LHCN-M2 (cell line): ENCODE data around the gene MACROD2. TPM values are rescaled to one million over a fixed set of nuclear protein-coding genes. Genes with fewer than 3 reads are reported as not detected.
"Not testable (repeated sequence)": the region's sequence is repeated elsewhere in the genome, so short reads cannot be mapped to it uniquely, and the experiment has no call there.

Experiments
- DNase-seq: peaks from one replicate; pipeline ENCODE4 v3.0.0-alpha.2; 2012; ENCODE audit warnings: low read depth
- total RNA-seq: library from RNA; depleted of rRNA; stranded (reverse); fragments of >200 nt; gene quantifications from 2 replicates; pipeline ENCODE4 v1.2.3, GENCODE V29; 2014

The MACROD2 gene
- total RNA-seq, 1 experiment from 2014 or later = 1.1 TPM

GRCh38 chr20:14467104-14467827 lies 471.9 kb downstream of the MACROD2 start:
- not testable (repeated sequence) for DNase-seq

- DNase-seq = no peak
Measured at GRCh38 chr20:14470231-14470899, 475.0 kb downstream of the MACROD2 start.

- DNase-seq = no peak
Measured at GRCh38 chr20:14470977-14471661, 475.8 kb downstream of the MACROD2 start.

DNA sequence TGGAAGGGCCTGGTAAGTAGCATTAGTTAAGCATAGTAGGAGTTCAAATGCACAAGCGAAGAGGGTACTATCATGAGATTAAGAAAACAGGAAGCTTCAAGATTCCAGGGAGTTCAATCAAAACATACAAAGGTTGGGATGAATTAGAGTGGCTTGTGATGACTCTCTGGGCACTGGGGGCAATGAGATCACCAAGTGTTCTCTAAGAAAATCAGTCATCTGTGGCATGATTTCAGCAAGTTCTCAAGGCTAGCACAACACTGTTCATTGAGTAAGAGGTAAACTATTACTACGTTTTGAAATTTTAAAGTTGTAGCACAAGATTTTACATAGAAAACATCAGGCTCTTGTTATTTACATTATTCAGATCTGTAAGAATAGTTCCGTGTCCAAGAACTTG lies 481.8 kb downstream of the MACROD2 start:
- peak; percentile 91 for DNase-seq

DNA sequence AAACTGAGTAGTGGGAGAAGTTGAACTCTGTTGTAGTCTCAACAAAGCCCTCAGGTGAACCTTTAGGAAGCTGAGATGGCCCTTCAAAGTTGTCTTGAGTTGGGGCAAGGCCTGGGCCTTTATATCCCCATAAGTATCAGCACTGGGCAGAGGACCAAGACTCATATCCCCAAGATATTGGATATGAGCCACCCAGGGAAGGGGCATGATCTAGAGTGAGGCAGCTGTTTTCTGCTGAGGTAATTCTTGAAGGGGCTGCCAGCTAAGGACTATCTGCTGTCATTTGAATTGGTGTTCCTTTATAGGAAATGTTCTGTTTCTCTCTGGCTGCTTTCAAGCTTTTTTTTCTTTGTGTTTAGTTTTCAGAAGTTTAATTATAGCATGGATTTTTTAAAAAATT lies 482.8 kb downstream of the MACROD2 start:
- peak; percentile 47 for DNase-seq

DNA sequence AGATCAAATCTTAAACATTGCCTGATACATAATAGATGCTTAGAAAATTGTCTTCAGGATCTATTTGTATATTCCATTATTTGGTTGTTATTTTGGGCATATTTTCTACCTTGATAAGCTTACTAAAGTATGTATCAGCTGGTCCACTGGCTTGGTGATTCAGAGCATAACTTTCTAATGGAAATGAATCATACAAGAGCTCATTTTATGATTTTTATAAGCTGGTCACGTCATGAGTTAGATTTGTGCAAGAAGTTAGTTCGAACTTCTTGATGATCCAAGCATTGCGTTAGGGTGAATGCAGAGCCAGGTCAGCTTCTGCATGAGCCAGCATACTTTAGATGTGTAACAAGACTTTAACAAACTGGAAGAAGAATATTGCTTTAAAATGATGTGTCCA lies 486.5 kb downstream of the MACROD2 start:
- DNase-seq = peak; percentile 80

DNA sequence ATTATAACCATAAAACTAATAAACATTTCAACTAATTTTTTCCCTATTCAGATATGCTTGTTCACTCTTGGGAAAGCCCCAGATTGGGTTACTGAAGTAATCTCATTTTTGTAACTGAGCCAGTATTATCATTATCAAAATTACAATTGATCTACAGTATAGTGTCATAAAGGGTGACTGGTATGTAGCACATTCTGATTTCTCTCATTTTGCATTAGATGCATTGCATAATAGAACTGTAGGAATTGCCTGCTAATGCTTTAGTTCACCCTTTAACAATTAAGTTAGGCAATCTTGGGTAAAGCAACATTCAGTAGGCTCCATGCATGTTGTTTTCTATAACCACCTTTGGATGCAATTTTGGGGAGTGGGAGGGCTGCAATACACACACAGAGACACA lies 492.9 kb downstream of the MACROD2 start:
- DNase-seq = no peak

DNA sequence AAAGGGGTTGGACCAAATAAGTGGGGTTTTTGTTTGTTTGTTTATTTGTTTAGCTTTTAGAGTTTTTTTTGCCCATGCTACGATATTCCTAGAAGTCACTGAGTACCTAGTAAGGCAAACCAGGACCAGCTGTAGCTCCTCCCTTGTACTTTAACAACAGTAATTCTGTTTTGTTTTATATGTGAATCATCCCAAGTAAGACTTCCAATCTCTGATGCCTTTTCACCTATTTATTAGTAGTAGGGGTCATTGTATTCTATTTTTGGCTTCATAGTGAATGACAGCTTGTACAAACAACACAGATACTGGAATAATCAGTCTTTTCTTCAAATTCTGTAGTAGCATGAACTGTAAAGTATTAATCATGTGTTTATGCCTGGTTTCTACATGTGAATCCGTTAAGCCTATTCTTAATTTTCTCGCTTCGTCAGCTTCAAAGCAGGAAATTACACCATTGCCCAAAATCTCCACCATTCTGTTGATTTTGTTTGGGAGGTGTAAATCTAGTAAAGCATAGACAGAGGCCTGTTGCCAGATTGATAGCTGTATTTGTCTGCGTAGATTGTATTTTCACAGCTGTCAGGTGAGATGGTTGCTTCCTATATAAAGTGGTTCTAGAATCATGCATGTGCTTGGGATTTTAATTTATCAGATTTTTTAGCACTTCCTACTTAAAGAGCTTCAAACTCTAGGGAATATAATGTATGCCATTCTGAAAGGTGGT lies 493.6 kb downstream of the MACROD2 start:
- DNase-seq = no peak

DNA sequence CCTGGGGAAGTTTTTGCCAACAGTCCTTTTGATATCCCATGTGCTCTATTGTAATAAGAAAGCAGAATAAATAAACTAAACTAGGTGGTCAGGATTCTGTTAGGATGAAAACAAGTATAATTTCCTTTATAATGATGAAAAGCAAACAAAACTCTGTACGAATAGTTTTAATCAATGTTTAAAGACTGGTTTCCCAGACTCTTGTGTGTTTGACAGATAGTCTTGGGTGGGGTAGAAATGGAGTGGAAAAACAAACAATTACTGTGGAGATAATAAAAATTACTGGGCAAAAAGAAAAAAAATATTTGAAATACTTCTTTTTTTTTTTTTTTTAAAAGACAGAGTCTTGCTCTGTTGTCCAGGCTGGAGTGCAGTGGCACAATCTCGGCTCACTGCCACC lies 494.2 kb downstream of the MACROD2 start:
- no peak for DNase-seq

DNA sequence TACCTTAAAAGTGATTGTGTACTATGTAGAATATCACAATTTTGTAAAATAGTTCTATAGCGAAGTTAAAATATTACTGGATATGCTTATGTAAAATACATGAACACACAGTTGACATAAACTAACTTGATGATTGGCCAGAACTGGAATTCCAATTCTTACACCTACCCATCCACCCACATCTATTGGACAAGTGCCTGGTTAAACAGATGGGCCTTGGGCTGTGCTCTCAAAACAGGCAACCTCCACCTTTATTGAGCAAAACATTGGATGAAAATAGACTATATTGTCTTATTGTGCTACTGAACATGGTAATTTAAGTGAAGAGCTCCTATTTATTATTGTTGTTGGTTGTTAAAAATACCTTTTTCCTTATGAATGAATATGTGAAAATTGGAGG lies 496.1 kb downstream of the MACROD2 start:
- no peak for DNase-seq

- DNase-seq = no peak
Measured at GRCh38 chr20:14493408-14493807, 498.1 kb downstream of the MACROD2 start.

DNA sequence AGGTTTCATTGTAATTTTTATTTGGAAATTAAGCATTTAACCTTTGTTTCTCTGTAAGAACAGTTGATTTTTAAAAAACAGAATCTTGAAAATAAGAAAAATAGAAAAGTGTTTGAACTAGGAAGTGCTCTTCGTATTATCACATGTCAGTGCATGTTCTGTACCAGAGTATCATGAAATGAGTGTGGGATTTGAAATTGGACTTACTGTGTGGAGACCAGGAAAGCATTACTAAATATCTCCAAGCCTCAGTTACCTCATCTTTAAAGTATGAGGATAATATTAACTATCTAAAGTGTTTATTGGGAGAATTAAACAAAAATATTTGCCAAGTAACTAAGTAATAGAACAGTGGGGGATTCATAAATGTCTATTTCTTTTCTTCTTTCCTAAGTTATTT lies 499.0 kb downstream of the MACROD2 start:
- no peak for DNase-seq

- no peak for DNase-seq
Measured at GRCh38 chr20:14495066-14495465, 499.8 kb downstream of the MACROD2 start.

GRCh38 chr20:14497004-14497403 lies 501.7 kb downstream of the MACROD2 start:
- no peak for DNase-seq

DNA sequence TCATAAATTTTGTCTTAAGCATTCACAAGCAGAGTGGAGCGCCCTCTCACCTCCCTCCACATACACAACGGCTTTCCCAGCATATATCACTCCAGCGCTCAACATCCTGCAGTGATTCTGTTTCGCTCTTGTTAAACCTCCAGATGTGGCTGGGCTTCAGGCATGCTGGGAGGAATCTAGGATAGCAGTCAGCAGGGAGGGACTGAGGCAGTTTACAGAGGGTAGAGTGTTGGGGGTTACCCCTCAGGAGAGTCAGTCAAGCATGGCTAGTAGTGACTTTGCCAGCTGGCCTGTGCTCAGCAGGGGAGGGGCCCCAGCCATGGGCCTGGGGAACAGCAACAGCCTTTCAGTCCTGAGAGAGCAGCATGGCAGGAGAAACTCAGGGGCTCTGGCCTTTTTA lies 503.5 kb downstream of the MACROD2 start:
- no peak for DNase-seq

DNA sequence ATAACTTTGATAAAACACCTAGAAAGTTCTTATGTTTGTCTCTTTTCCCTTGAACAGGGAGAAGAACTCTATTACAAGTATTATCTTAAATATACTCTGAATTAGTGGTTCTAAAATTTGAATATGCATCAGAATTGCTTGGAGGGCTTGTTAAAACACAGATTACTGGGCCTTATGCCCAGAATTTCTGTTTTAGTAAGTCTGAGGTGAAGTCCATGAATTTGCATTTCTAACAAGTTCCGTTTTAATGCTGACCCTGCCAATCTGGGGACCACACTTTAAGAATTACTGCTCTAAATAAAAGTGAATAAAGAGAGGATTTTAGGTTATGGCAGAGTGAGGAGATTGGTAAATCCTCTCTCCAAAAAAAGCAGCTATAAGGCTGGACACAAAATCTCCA lies 510.2 kb downstream of the MACROD2 start:
- DNase-seq = no peak

DNA sequence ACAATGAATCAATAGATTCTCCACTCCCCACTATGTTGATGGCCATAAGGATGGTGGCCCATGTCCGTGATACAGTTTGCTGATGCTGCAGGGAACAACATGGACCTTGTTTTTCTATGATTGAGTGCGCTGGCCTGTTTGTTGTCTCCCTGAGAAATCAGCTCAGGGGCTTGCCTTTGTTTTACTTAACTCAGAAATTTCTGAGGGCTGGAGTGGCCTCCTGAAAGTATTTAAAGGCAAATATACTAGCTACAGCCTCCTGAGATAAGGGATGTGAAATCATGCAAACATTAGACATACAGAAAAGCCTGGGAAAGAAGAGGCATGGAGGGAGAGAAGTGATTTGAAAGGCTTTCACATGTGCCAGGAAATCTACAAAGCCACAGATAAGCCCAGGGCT lies 512.4 kb downstream of the MACROD2 start:
- DNase-seq = no peak

DNA sequence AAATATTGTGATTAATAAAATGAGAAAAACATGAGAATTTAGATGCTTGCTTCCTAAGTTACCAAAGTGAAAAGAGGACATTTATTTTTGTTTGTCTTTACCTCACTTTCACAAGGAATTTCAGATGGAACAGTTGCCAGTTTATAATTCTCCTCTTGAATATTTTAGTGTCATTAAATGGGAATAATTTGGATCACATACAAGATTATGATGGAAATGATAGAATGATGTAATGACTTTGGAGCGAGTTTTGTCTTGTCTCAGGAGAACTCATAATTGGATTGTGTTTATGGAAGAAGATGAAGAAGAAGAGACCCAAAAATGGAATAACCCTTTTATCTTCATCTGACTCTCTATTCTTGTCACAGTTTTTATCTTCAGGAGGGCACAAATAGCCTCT lies 515.0 kb downstream of the MACROD2 start:
- DNase-seq = no peak

GRCh38 chr20:14512839-14513238 lies 517.5 kb downstream of the MACROD2 start:
- no peak for DNase-seq

DNA sequence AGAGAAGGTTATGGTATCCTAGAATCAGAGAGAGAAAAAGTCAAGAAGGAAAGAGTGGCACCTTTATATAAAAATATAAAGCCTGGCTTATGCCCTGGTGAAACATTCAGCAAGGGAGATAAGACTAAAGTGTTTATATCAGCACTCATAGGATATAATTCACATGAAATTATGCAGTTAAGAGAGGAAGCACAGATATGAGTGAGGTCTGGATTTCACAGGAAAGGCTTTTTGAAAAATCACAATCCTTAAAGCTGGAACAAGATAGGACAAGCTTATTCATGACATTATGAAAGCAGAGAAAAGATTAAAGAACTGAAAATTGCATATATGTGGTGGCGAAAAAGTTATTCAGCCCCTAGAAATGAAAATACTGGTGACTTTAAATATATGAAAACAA lies 523.3 kb downstream of the MACROD2 start:
- no peak for DNase-seq

DNA sequence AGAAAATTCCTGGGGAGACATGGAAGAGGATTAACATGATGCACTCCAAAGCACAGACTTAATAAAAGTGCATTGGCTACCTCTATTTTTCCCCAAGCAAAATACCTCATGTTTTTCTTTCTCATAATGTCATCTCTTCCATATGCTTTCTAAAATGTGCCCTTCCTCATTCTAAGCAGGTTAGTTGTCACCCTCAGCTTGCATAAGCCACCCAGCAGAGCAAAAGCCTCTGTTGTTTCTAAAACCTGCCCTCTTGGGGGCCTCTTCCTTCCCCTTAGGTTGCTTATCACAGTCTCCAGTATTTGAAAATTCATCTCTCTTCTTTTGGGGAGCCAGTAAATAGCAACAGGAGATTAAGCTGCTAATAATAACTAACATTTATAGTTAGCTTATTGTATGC lies 525.7 kb downstream of the MACROD2 start:
- DNase-seq = no peak

DNA sequence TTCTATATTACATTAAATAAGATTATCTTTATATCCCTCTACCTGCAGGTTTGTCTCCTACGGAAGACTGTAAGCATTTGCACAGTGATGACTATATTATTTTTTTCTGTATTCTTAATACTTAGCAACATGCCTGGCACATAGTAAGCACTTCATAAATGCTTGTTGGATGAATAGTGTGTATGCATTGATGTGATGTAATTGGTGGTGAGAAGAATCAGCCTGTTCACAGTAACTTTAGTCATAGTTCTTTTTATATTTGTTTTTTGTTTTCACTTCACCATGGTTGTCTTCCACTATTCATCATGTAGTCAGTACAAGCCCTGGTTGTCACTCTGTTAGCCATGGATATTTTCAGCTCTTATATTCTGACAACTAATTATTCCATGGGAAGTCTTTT lies 526.1 kb downstream of the MACROD2 start:
- DNase-seq = peak; percentile 31
